DND-41 (cell line): ENCODE results near the gene THRB.

ENCODE experiments used
- ATAC-seq: fragments of 200-7000 bp; cut with Tn5 transposase; 3 replicates; pipeline ENCODE4 v1.9.1; 2021; ENCODE audit warnings: low read depth; ENCODE audit not compliant: insufficient read depth
- DNase-seq: peaks from one replicate; pipeline ENCODE4 v3.0.0-alpha.2; 2020
- H2AFZ ChIP-seq: 2 replicates; pipeline ENCODE4 v1.6.0; 2012; ENCODE audit warnings: low read depth, low read length
- H3K27ac ChIP-seq: 2 replicates; pipeline ENCODE4 v1.5.1; 2012; ENCODE audit warnings: low read length, inconsistent platforms
- H3K27me3 ChIP-seq: fragments of 200-600 bp; sonication (generic); 2 replicates; pipeline ENCODE4 v1.6.0; 2012; ENCODE audit warnings: low read length, mild to moderate bottlenecking, inconsistent platforms; ENCODE audit not compliant: insufficient read depth, poor library complexity
- H3K36me3 ChIP-seq: 2 replicates; pipeline ENCODE4 v1.5.1; 2012; ENCODE audit warnings: low read length, inconsistent platforms; ENCODE audit not compliant: insufficient read depth
- H3K4me1 ChIP-seq: 2 replicates; pipeline ENCODE4 v1.5.1; 2012; ENCODE audit warnings: mild to moderate bottlenecking, low read length; ENCODE audit not compliant: insufficient read depth
- H3K4me2 ChIP-seq: 2 replicates; pipeline ENCODE4 v1.6.0; 2012; ENCODE audit warnings: mild to moderate bottlenecking, moderate library complexity, low read length, inconsistent platforms; ENCODE audit not compliant: insufficient read depth
- H3K4me3 ChIP-seq, 2 experiments: fragments of 200-600 bp in 1 of 2; shearing (Covaris generic) in 1 of 2; 2 replicates each; pipeline ENCODE4 v1.5.1; 2012 to 2016; ENCODE audit warnings: inconsistent platforms in 2 of 2, low read length in 2 of 2, mild to moderate bottlenecking in 2 of 2, low read depth in 1 of 2, moderate library complexity in 1 of 2
- H3K79me2 ChIP-seq: 2 replicates; pipeline ENCODE4 v1.6.0; 2012; ENCODE audit warnings: low read length, inconsistent platforms; ENCODE audit not compliant: insufficient read depth
- H3K9ac ChIP-seq: 2 replicates; pipeline ENCODE4 v1.6.0; 2012; ENCODE audit warnings: low read depth, mild to moderate bottlenecking, inconsistent platforms, low read length, moderate library complexity
- H3K9me3 ChIP-seq: 2 replicates; pipeline ENCODE4 v1.5.1; 2012; ENCODE audit warnings: low read length, moderate library complexity, mild to moderate bottlenecking, inconsistent platforms; ENCODE audit not compliant: insufficient read depth, severe bottlenecking
- H4K20me1 ChIP-seq: 2 replicates; pipeline ENCODE4 v1.6.0; 2012; ENCODE audit warnings: low read length; ENCODE audit not compliant: insufficient read depth
- CTCF ChIP-seq: IDR thresholded peaks from 2 replicates; pipeline ENCODE4 v1.5.1; 2012; ENCODE audit warnings: borderline replicate concordance, low read length, moderate library complexity, mild to moderate bottlenecking; ENCODE audit not compliant: poor library complexity, severe bottlenecking; ENCODE audit errors: extremely low read depth
- EZH2 ChIP-seq: IDR thresholded peaks from 3 replicates; pipeline ENCODE4 v1.6.1; 2012; ENCODE audit warnings: borderline replicate concordance, low read depth, mild to moderate bottlenecking, moderate library complexity, low read length, inconsistent platforms; ENCODE audit not compliant: severe bottlenecking

THRB gene

GRCh38 chr3:24529210-24529609 lies 34.6 kb upstream of the THRB start:
- Histone ChIP-seq H3K27ac (no peak overlapping the region), H3K36me3 (no peaks in the 10 kb centered on the region), H3K4me1 (no peaks in the 10 kb centered on the region), H3K9ac (no peak overlapping the region), H3K27me3 (no peaks in the 10 kb centered on the region), H3K4me2 (no peak overlapping the region), H3K79me2 (no peaks in the 10 kb centered on the region), H4K20me1 (no peaks in the 10 kb centered on the region), H2AFZ (no peak overlapping the region), H3K9me3 (no peaks in the 10 kb centered on the region), H3K4me3 (no peak overlapping the region)
- TF ChIP-seq CTCF (no peak), EZH2 (no peak)
- DNase-seq (no peak), ATAC-seq (no peak)

DNA sequence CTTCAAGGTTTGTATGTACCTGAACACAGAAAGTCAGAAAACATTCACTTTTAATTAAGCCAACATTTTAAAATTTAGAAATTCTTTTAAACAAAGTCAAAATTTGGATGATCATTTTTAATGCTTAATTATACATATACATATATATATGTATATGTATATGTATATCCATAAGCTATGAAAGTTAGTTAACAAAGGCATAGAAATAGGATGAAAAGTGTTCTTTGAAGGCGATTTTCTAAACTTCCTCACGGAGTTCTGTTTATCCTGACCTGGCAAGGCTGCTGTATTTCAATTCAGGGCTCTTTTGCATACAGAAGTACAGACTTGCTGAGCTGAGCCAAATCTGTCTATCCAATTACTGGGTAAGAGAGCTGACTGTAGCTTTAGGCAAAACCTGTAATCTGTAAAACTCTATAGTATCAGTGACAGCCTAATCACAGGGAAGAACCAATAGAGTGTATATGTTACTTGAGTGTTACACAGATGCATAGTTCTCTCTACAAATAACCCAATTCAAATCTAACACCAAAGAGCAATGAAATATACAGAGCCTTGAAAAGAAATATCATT lies 32.1 kb upstream of the THRB start:
- TF ChIP-seq CTCF = no peak
- no peak for TF ChIP-seq EZH2
- DNase-seq (no peak), ATAC-seq (no peak)
- Histone ChIP-seq H3K4me3 (no peak overlapping the region), H2AFZ (no peak overlapping the region), H3K9ac (no peak overlapping the region), H3K27ac (no peak overlapping the region), H3K9me3 (no peaks in the 10 kb centered on the region), H3K27me3 (no peaks in the 10 kb centered on the region), H3K79me2 (no peaks in the 10 kb centered on the region), H3K36me3 (no peaks in the 10 kb centered on the region), H3K4me2 (no peak overlapping the region), H4K20me1 (no peaks in the 10 kb centered on the region), H3K4me1 (no peaks in the 10 kb centered on the region)

DNA sequence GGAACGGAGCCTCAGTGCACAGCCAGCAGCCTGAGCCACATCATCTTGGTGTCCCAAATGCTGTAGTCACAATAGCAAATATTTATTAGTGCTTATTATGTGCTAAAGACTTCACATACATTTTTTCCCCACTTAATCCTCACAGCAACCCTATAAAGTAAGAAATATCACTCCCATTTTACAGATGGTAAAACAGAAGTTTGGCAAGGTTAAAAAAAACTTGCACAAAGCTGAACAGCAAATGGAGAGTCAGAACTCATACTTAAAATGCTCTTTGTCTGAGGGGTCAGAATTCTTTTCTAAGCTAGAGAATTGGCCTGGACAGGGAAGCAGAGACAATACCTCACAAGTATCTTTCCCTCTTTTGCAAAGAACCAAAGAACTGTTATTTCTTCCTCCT lies 30.9 kb upstream of the THRB start:
- Histone ChIP-seq H3K9me3 (no peaks in the 10 kb centered on the region), H3K36me3 (no peaks in the 10 kb centered on the region), H3K27me3 (no peaks in the 10 kb centered on the region), H3K27ac (no peak overlapping the region), H3K9ac (no peak overlapping the region), H2AFZ (no peak overlapping the region), H3K4me1 (no peaks in the 10 kb centered on the region), H3K4me2 (no peak overlapping the region), H4K20me1 (no peaks in the 10 kb centered on the region), H3K79me2 (no peaks in the 10 kb centered on the region), H3K4me3 (no peak overlapping the region)
- ATAC-seq (no peak), DNase-seq (no peak)
- TF ChIP-seq EZH2 = no peak
- no peak for TF ChIP-seq CTCF

DNA sequence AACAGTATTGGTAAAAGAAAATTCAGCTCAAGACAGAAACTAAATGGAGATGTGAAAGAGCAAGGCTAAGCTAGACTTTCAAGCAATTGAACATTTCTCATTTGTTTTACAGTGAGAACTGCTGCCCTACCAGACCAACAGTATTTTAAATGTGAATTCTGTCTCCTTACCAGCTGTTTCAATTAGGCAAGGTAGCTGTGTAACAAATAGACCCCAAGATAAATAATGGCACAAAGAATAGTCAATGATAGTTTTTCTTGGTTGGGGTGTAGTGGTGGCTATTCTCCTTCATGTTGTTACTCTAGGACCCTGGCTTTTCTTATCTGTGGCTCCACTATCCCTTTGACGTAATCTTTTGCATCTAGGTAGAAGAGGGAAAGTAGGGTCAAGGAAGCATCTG lies 30.4 kb upstream of the THRB start:
- H3K27me3 ChIP-seq = no peaks in the 10 kb centered on the region
- H3K36me3 ChIP-seq = no peaks in the 10 kb centered on the region
- H2AFZ ChIP-seq = no peak overlapping the region
- no peaks in the 10 kb centered on the region for H3K79me2 ChIP-seq
- H3K4me2 ChIP-seq = no peak overlapping the region
- H3K4me1 ChIP-seq = no peaks in the 10 kb centered on the region
- no peak for DNase-seq
- H3K4me3 ChIP-seq = no peak overlapping the region
- TF ChIP-seq EZH2 (no peak), CTCF (no peak)
- H3K27ac ChIP-seq = no peak overlapping the region
- no peak overlapping the region for H3K9ac ChIP-seq
- no peak for ATAC-seq
- H4K20me1 ChIP-seq = no peaks in the 10 kb centered on the region
- H3K9me3 ChIP-seq = no peaks in the 10 kb centered on the region
